Measurements from ENCODE around the gene HSPA12A.
A peak's percentile ranks its signal among the peaks of the same experiment; 100 is the strongest.

Gene HSPA12A

GRCh38 chr10:116633216-116633600, 109.2 kb downstream of the HSPA12A start:
- no peak for DNase-seq (ENCODE audit: low spot score)
- no peak for FAIRE-seq

- FAIRE-seq (no peak), DNase-seq (ENCODE audit: low spot score) (no peak)
Measured at GRCh38 chr10:116632596-116633215, 109.7 kb downstream of the HSPA12A start.

GRCh38 chr10:116631871-116632295, 110.5 kb downstream of the HSPA12A start:
- no peak for FAIRE-seq
- DNase-seq (ENCODE audit: low spot score) = no peak

- no peak for FAIRE-seq
Measured at GRCh38 chr10:116630020-116630419, 112.3 kb downstream of the HSPA12A start.

GRCh38 chr10:116629340-116629739, 113.0 kb downstream of the HSPA12A start:
- DNase-seq (ENCODE audit: low spot score) = no peak
- FAIRE-seq = no peak

More at GRCh38 chr10:116630020-116630419, 112.3 kb downstream of the HSPA12A start:
- no peak for DNase-seq (ENCODE audit: low spot score)

- FAIRE-seq (no peak), DNase-seq (ENCODE audit: low spot score) (peak; percentile 34)
Measured at GRCh38 chr10:116627386-116627933, 114.9 kb downstream of the HSPA12A start.

GRCh38 chr10:116626815-116627214, 115.6 kb downstream of the HSPA12A start:
- DNase-seq (ENCODE audit: low spot score) (no peak), FAIRE-seq (no peak)

GRCh38 chr10:116625845-116626244, 116.5 kb downstream of the HSPA12A start:
- DNase-seq (ENCODE audit: low spot score) (no peak), FAIRE-seq (no peak)

- DNase-seq (ENCODE audit: low spot score) (no peak), FAIRE-seq (no peak)
Measured at GRCh38 chr10:116621934-116622655, 120.3 kb downstream of the HSPA12A start.

GRCh38 chr10:116621476-116621875, 120.9 kb downstream of the HSPA12A start:
- DNase-seq (ENCODE audit: low spot score) = no peak
- no peak for FAIRE-seq

Data from RCC 7860 (cell line).